ENCODE results near the gene MCRIP2. TPM values are rescaled to one million over a fixed set of nuclear protein-coding genes. Genes with fewer than 3 reads are reported as not detected.

Gene MCRIP2
- total RNA-seq, 1 donor from 2014 or later = 27.0 TPM

- no peaks in the 10 kb centered on the region for H3K9me3 ChIP-seq
- H3K36me3 ChIP-seq = no peaks in the 10 kb centered on the region
- peaks cover 11% of the 10 kb centered on the region for H3K4me1 ChIP-seq
- no peak for DNase-seq (ENCODE audit: extremely low spot score in 2 of 2)
- H3K27ac ChIP-seq = no peak overlapping the region
- H3K4me3 ChIP-seq = no peak overlapping the region
- TF ChIP-seq CTCF (IDR thresholded peaks at IDR 0.05) = no peak
- no peak for TF ChIP-seq POLR2AphosphoS5 (IDR thresholded peaks at IDR 0.05; ENCODE audit: insufficient read depth in 1 of 2, low read depth in 1 of 2)
- no peak for TF ChIP-seq POLR2A (IDR thresholded peaks at IDR 0.05)
- no peaks in the 10 kb centered on the region for H3K27me3 ChIP-seq
- intact Hi-C loops (cut with DNase I) = no loop called here
Measured at GRCh38 chr16:609316-609715, 32.3 kb upstream of the MCRIP2 start.

- peaks cover 11% of the 10 kb centered on the region for H3K4me1 ChIP-seq
- intact Hi-C loops (cut with DNase I) = no loop called here
- H3K4me3 ChIP-seq = no peak overlapping the region
- no peak for DNase-seq (ENCODE audit: extremely low spot score in 2 of 2)
- H3K27ac ChIP-seq = no peak overlapping the region
- H3K27me3 ChIP-seq = no peaks in the 10 kb centered on the region
- no peaks in the 10 kb centered on the region for H3K9me3 ChIP-seq
- no peaks in the 10 kb centered on the region for H3K36me3 ChIP-seq
- TF ChIP-seq CTCF (IDR thresholded peaks at IDR 0.05) = no peak
- no peak for TF ChIP-seq POLR2A (IDR thresholded peaks at IDR 0.05)
- TF ChIP-seq POLR2AphosphoS5 (IDR thresholded peaks at IDR 0.05; ENCODE audit: insufficient read depth in 1 of 2, low read depth in 1 of 2) = no peak
Measured at GRCh38 chr16:609984-610383, 31.6 kb upstream of the MCRIP2 start.

GRCh38 chr16:610513-611381 is 30.9 kb upstream of the MCRIP2 start:
- TF ChIP-seq CTCF (IDR thresholded peaks at IDR 0.05) (peak in 2 of 3 experiments; percentile 39 to 45), POLR2A (IDR thresholded peaks at IDR 0.05) (no peak), POLR2AphosphoS5 (IDR thresholded peaks at IDR 0.05; ENCODE audit: insufficient read depth in 1 of 2, low read depth in 1 of 2) (no peak)
- DNase-seq (ENCODE audit: extremely low spot score in 2 of 2) = no peak
- Histone ChIP-seq H3K4me1 (peaks cover 11% of the 10 kb centered on the region), H3K4me3 (no peak overlapping the region), H3K9me3 (no peaks in the 10 kb centered on the region), H3K27ac (no peak overlapping the region), H3K27me3 (no peaks in the 10 kb centered on the region), H3K36me3 (no peaks in the 10 kb centered on the region)
- intact Hi-C loops (cut with DNase I) = no loop called here

- no peaks in the 10 kb centered on the region for H3K9me3 ChIP-seq
- H3K27me3 ChIP-seq = no peaks in the 10 kb centered on the region
- intact Hi-C loops (cut with DNase I) = no loop called here
- H3K4me1 ChIP-seq = peaks cover 18% of the 10 kb centered on the region
- DNase-seq (ENCODE audit: extremely low spot score in 2 of 2) = no peak
- no peak overlapping the region for H3K4me3 ChIP-seq
- no peak for TF ChIP-seq POLR2AphosphoS5 (IDR thresholded peaks at IDR 0.05; ENCODE audit: insufficient read depth in 1 of 2, low read depth in 1 of 2)
- no peak for TF ChIP-seq POLR2A (IDR thresholded peaks at IDR 0.05)
- TF ChIP-seq CTCF (IDR thresholded peaks at IDR 0.05) = no peak
- no peak overlapping the region for H3K27ac ChIP-seq
- no peaks in the 10 kb centered on the region for H3K36me3 ChIP-seq
Measured at GRCh38 chr16:615122-615521, 26.5 kb upstream of the MCRIP2 start.
